HG02885 (cell line): ENCODE data around the gene EPHB3.

Source experiments
- ATAC-seq: cut with Tn5 transposase; IDR thresholded peaks from one replicate; pipeline ENCODE4 v1.9.1; 2021; ENCODE audit warnings: mild to moderate bottlenecking; ENCODE audit not compliant: unreplicated experiment, poor library complexity

EPHB3 gene

GRCh38 chr3:184561061-184561912, at the start of gene EPHB3:
Gene EPHB3 (plus strand): TSS chr3:184561785. CDS start chr3:184562236, 451 bp downstream.
- ATAC-seq: peak; percentile 87

GRCh38 chr3:184512621-184513020, 49.0 kb upstream of the EPHB3 start:
- ATAC-seq: no peak

- ATAC-seq: no peak
Observed at GRCh38 chr3:184513276-184514170, 48.1 kb upstream of the EPHB3 start.

- ATAC-seq: no peak
Observed at GRCh38 chr3:184514171-184514490, 47.5 kb upstream of the EPHB3 start.

GRCh38 chr3:184523825-184524615, 37.6 kb upstream of the EPHB3 start:
- ATAC-seq: no peak

- no peak for ATAC-seq
Observed at GRCh38 chr3:184524981-184525336, 36.6 kb upstream of the EPHB3 start.

GRCh38 chr3:184525337-184526087, 36.1 kb upstream of the EPHB3 start:
- no peak for ATAC-seq

- no peak for ATAC-seq
Observed at GRCh38 chr3:184526088-184526433, 35.5 kb upstream of the EPHB3 start.

- no peak for ATAC-seq
Observed at GRCh38 chr3:184531626-184532280, 29.8 kb upstream of the EPHB3 start.

- ATAC-seq: no peak
Observed at GRCh38 chr3:184532940-184533732, 28.4 kb upstream of the EPHB3 start.

- no peak for ATAC-seq
Observed at GRCh38 chr3:184537885-184538665, 23.5 kb upstream of the EPHB3 start.

GRCh38 chr3:184538666-184539431, 22.7 kb upstream of the EPHB3 start:
- ATAC-seq: no peak

- no peak for ATAC-seq
Observed at GRCh38 chr3:184539801-184540435, 21.7 kb upstream of the EPHB3 start.

- no peak for ATAC-seq
Observed at GRCh38 chr3:184540777-184541681, 20.6 kb upstream of the EPHB3 start.

GRCh38 chr3:184541886-184542562, 19.6 kb upstream of the EPHB3 start:
- ATAC-seq: no peak
